SK-N-SH treated with all-trans-retinoic acid at 6 μM for 48 hours (cell line): ENCODE measurements around the gene UNC80.

Experiments used
- ATAC-seq: fragments of 200-7000 bp; cut with Tn5 transposase; 3 replicates; pipeline ENCODE4 v1.9.1; 2020; ENCODE audit warnings: mild to moderate bottlenecking, moderate library complexity
- ARNTL ChIP-seq: fragments of 450-650 bp; formaldehyde crosslinking; IDR thresholded peaks from 2 replicates; pipeline ENCODE4 v1.5.0; 2020; ENCODE audit warnings: low read depth, mild to moderate bottlenecking, moderate library complexity, borderline replicate concordance
- BACH2 ChIP-seq: fragments of 250-450 bp; sonication (Bioruptor Pico); IDR thresholded peaks from 2 replicates; pipeline ENCODE4 v1.9.0; 2021; ENCODE audit warnings: mild to moderate bottlenecking, borderline replicate concordance
- CREB5 ChIP-seq: fragments of 250-450 bp; sonication (Bioruptor Pico); IDR thresholded peaks from 2 replicates; pipeline ENCODE4 v1.5.1; 2020; ENCODE audit warnings: low read depth, mild to moderate bottlenecking, moderate library complexity
- CSDC2 ChIP-seq: fragments of 250-450 bp; sonication (Bioruptor Pico); IDR thresholded peaks from 2 replicates; pipeline ENCODE4 v1.5.0; 2020; ENCODE audit warnings: mild to moderate bottlenecking, moderate library complexity
- ESRRG ChIP-seq: fragments of 250-450 bp; sonication (Bioruptor Pico); IDR thresholded peaks from 2 replicates; pipeline ENCODE4 v1.6.1; 2021; ENCODE audit warnings: mild to moderate bottlenecking
- GLIS3 ChIP-seq: fragments of 250-450 bp; sonication (Bioruptor Pico); IDR thresholded peaks from 2 replicates; pipeline ENCODE4 v1.5.0; 2020; ENCODE audit warnings: mild to moderate bottlenecking, moderate library complexity
- ISL1 ChIP-seq: fragments of 250-450 bp; sonication (Bioruptor Pico); IDR thresholded peaks from 2 replicates; pipeline ENCODE4 v2.1.2; 2022; ENCODE audit warnings: mild to moderate bottlenecking, moderate library complexity
- OSR1 ChIP-seq: fragments of 250-450 bp; sonication (Bioruptor Pico); IDR thresholded peaks from 2 replicates; pipeline ENCODE4 v1.8.0; 2022; ENCODE audit warnings: moderate library complexity, mild to moderate bottlenecking, inconsistent platforms
- PATZ1 ChIP-seq: fragments of 250-450 bp; sonication (Bioruptor Pico); IDR thresholded peaks from 2 replicates; pipeline ENCODE4 v1.8.0; 2020; ENCODE audit warnings: mild to moderate bottlenecking, moderate library complexity, borderline replicate concordance
- POU6F1 ChIP-seq: fragments of 250-450 bp; sonication (Bioruptor Pico); IDR thresholded peaks from 2 replicates; pipeline ENCODE4 v1.8.0; 2021; ENCODE audit warnings: low read depth, mild to moderate bottlenecking, moderate library complexity, borderline replicate concordance
- PPARA ChIP-seq: fragments of 250-450 bp; sonication (Bioruptor Pico); IDR thresholded peaks from 2 replicates; pipeline ENCODE4 v1.5.0; 2020; ENCODE audit warnings: mild to moderate bottlenecking, borderline replicate concordance
- RARB ChIP-seq: fragments of 250-450 bp; sonication (Bioruptor Pico); IDR thresholded peaks from 2 replicates; pipeline ENCODE4 v1.8.0; 2021; ENCODE audit warnings: mild to moderate bottlenecking, moderate library complexity
- SNAI2 ChIP-seq: fragments of 250-450 bp; sonication (Bioruptor Pico); IDR thresholded peaks from 2 replicates; pipeline ENCODE4 v1.5.0; 2020; ENCODE audit warnings: mild to moderate bottlenecking, moderate library complexity
- TCF4 ChIP-seq: fragments of 250-450 bp; sonication (Bioruptor Pico); IDR thresholded peaks from 2 replicates; pipeline ENCODE4 v1.8.0; 2021; ENCODE audit warnings: mild to moderate bottlenecking, moderate library complexity, borderline replicate concordance
- TOX ChIP-seq: fragments of 250-450 bp; sonication (Bioruptor Pico); IDR thresholded peaks from 2 replicates; pipeline ENCODE4 v1.8.0; 2021; ENCODE audit warnings: mild to moderate bottlenecking, moderate library complexity, borderline replicate concordance
- TSHZ2 ChIP-seq: fragments of 250-450 bp; sonication (Bioruptor Pico); IDR thresholded peaks from 2 replicates; pipeline ENCODE4 v1.5.0; 2020; ENCODE audit warnings: mild to moderate bottlenecking, moderate library complexity
- ZC3H10 ChIP-seq: fragments of 250-450 bp; sonication (Bioruptor Pico); IDR thresholded peaks from 2 replicates; pipeline ENCODE4 v1.5.1; 2021; ENCODE audit warnings: mild to moderate bottlenecking, moderate library complexity
- ZFP3 ChIP-seq: fragments of 250-450 bp; sonication (Bioruptor Pico); IDR thresholded peaks from 2 replicates; pipeline ENCODE4 v1.5.0; 2020; ENCODE audit warnings: mild to moderate bottlenecking, moderate library complexity
- ZFP30 ChIP-seq: fragments of 450-650 bp; formaldehyde crosslinking; IDR thresholded peaks from 2 replicates; pipeline ENCODE4 v1.5.0; 2022; ENCODE audit warnings: mild to moderate bottlenecking, moderate library complexity
- ZNF70 ChIP-seq: fragments of 450-650 bp; formaldehyde crosslinking; IDR thresholded peaks from 2 replicates; pipeline ENCODE4 v1.5.0; 2020; ENCODE audit warnings: mild to moderate bottlenecking, moderate library complexity
- ZNF8 ChIP-seq: fragments of 450-650 bp; formaldehyde crosslinking; IDR thresholded peaks from 2 replicates; pipeline ENCODE4 v1.5.0; 2020; ENCODE audit warnings: mild to moderate bottlenecking, moderate library complexity

UNC80 gene

GRCh38 chr2:209840434-209840833 lies 68.8 kb downstream of the UNC80 start (continued):
- TF ChIP-seq GLIS3 (CRISPR knock-in tag), result no peak

GRCh38 chr2:209845666-209846065 lies 74.0 kb downstream of the UNC80 start:
- no peak for ATAC-seq
- TF ChIP-seq CREB5 (CRISPR knock-in tag) (no peak), BACH2 (CRISPR knock-in tag) (no peak), ZFP3 (CRISPR knock-in tag) (no peak), ZNF8 (no peak), OSR1 (CRISPR knock-in tag) (no peak), ARNTL (no peak), PPARA (CRISPR knock-in tag) (no peak), SNAI2 (no peak)

- ATAC-seq, result no peak
- TF ChIP-seq ZFP3 (CRISPR knock-in tag), result no peak
- TF ChIP-seq TOX (CRISPR knock-in tag), result no peak
- no peak for TF ChIP-seq GLIS3 (CRISPR knock-in tag)
- no peak for TF ChIP-seq TCF4 (CRISPR knock-in tag)
- TF ChIP-seq ISL1 (CRISPR knock-in tag), result no peak
- no peak for TF ChIP-seq ZNF8
- no peak for TF ChIP-seq ESRRG (CRISPR knock-in tag)
- TF ChIP-seq OSR1 (CRISPR knock-in tag), result no peak
- no peak for TF ChIP-seq CSDC2
Observed at GRCh38 chr2:209864716-209865295, 93.2 kb downstream of the UNC80 start.

GRCh38 chr2:209868271-209868994 lies 96.8 kb downstream of the UNC80 start:
- ATAC-seq, result no peak
- TF ChIP-seq ISL1 (CRISPR knock-in tag) (no peak), RARB (no peak), ZNF70 (no peak), ESRRG (CRISPR knock-in tag) (no peak), ZC3H10 (CRISPR knock-in tag) (no peak), ZNF8 (no peak), CSDC2 (no peak), TSHZ2 (CRISPR knock-in tag) (no peak), ZFP3 (CRISPR knock-in tag) (no peak), SNAI2 (no peak), ZFP30 (CRISPR knock-in tag) (no peak), BACH2 (CRISPR knock-in tag) (no peak), TCF4 (CRISPR knock-in tag) (no peak), PATZ1 (no peak)

GRCh38 chr2:209870067-209870466 lies 98.4 kb downstream of the UNC80 start:
- no peak for TF ChIP-seq ZNF70
- no peak for TF ChIP-seq POU6F1 (CRISPR knock-in tag)
- TF ChIP-seq BACH2 (CRISPR knock-in tag), result no peak
- no peak for ATAC-seq
